ENCODE measurements around the gene UIMC1. TPM values are rescaled to one million over a fixed set of nuclear protein-coding genes. Genes with fewer than 3 reads are reported as not detected.

Gene UIMC1
- total RNA-seq, 1 experiment from 2014 or later: 38.4 TPM

GRCh38 chr5:176865964-176866363 lies 140.6 kb downstream of the UIMC1 start:
- ChIA-PET CTCF (no interaction called here), POLR2A (no interaction called here), RAD21 (ENCODE audit: low non-redundant PET in 1 of 2, low total read pairs in 2 of 2, uncharacterized antibody in 2 of 2, unreplicated experiment in 2 of 2) (no interaction called here)
- no peaks in the 10 kb centered on the region for H3K9me3 ChIP-seq (ENCODE audit: control insufficient read depth in 1 of 2, insufficient read depth in 1 of 2, low read depth in 1 of 2, low read length in 2 of 2)
- no peak for TF ChIP-seq JUND (IDR thresholded peaks at IDR 0.05)
- TF ChIP-seq, protein P1, sequence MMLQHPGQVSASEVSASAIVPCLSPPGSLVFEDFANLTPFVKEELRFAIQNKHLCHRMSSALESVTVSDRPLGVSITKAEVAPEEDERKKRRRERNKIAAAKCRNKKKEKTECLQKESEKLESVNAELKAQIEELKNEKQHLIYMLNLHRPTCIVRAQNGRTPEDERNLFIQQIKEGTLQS (IDR thresholded peaks at IDR 0.05): no peak
- no peak for TF ChIP-seq EZH2phosphoT487 (IDR thresholded peaks at IDR 0.05; ENCODE audit: borderline replicate concordance)
- no peak for TF ChIP-seq FOSL1 (IDR thresholded peaks at IDR 0.05; ENCODE audit: low read depth)
- TF ChIP-seq CBX3 (IDR thresholded peaks at IDR 0.05; ENCODE audit: low read depth): no peak
- TF ChIP-seq, protein P2, sequence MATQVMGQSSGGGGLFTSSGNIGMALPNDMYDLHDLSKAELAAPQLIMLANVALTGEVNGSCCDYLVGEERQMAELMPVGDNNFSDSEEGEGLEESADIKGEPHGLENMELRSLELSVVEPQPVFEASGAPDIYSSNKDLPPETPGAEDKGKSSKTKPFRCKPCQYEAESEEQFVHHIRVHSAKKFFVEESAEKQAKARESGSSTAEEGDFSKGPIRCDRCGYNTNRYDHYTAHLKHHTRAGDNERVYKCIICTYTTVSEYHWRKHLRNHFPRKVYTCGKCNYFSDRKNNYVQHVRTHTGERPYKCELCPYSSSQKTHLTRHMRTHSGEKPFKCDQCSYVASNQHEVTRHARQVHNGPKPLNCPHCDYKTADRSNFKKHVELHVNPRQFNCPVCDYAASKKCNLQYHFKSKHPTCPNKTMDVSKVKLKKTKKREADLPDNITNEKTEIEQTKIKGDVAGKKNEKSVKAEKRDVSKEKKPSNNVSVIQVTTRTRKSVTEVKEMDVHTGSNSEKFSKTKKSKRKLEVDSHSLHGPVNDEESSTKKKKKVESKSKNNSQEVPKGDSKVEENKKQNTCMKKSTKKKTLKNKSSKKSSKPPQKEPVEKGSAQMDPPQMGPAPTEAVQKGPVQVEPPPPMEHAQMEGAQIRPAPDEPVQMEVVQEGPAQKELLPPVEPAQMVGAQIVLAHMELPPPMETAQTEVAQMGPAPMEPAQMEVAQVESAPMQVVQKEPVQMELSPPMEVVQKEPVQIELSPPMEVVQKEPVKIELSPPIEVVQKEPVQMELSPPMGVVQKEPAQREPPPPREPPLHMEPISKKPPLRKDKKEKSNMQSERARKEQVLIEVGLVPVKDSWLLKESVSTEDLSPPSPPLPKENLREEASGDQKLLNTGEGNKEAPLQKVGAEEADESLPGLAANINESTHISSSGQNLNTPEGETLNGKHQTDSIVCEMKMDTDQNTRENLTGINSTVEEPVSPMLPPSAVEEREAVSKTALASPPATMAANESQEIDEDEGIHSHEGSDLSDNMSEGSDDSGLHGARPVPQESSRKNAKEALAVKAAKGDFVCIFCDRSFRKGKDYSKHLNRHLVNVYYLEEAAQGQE (IDR thresholded peaks at IDR 0.05; ENCODE audit: low read depth): no peak
- H3K27me3 ChIP-seq (ENCODE audit: insufficient read depth, low read length): no peaks in the 10 kb centered on the region
- H3K4me3 ChIP-seq (replicated peaks in 1 of 2; ENCODE audit: low read depth in 1 of 2, low read length in 2 of 2): no peak overlapping the region
- no peaks in the 10 kb centered on the region for H3K9me2 ChIP-seq (ENCODE audit: insufficient read depth)
- H3K4me2 ChIP-seq (ENCODE audit: low read length): no peak overlapping the region
- no peak overlapping the region for H3K27ac ChIP-seq (ENCODE audit: low read depth, low read length)
- no peaks in the 10 kb centered on the region for H3K79me2 ChIP-seq (ENCODE audit: insufficient read depth, low read length)
- H2AFZ ChIP-seq (ENCODE audit: low read depth, low read length, poor library complexity, severe bottlenecking): no peak overlapping the region
- no peaks in the 10 kb centered on the region for H3K36me3 ChIP-seq (ENCODE audit: control insufficient read depth in 1 of 2, insufficient read depth in 2 of 2, low read length in 2 of 2)
- H3K9ac ChIP-seq (ENCODE audit: low read length): no peak overlapping the region
- DNase-seq (ENCODE audit: low read depth, low spot score): no peak
- ATAC-seq: no peak
- H4K20me1 ChIP-seq (ENCODE audit: insufficient read depth): no peaks in the 10 kb centered on the region
- intact Hi-C loops (cut with micrococcal nuclease): no loop called here
- no TSS peak for BruUV-seq (replicated peaks)
- no peaks in the 10 kb centered on the region for H3K4me1 ChIP-seq (ENCODE audit: control insufficient read depth in 1 of 2, insufficient read depth in 2 of 2, low read length in 2 of 2)

GRCh38 chr5:176864755-176865154 lies 141.8 kb downstream of the UIMC1 start:
- Histone ChIP-seq H3K9me2 (ENCODE audit: insufficient read depth) (no peaks in the 10 kb centered on the region), H3K27ac (ENCODE audit: low read depth, low read length) (no peak overlapping the region), H3K4me3 (replicated peaks in 1 of 2; ENCODE audit: low read depth in 1 of 2, low read length in 2 of 2) (no peak overlapping the region), H3K79me2 (ENCODE audit: insufficient read depth, low read length) (no peaks in the 10 kb centered on the region), H2AFZ (ENCODE audit: low read depth, low read length, poor library complexity, severe bottlenecking) (no peak overlapping the region), H3K9ac (ENCODE audit: low read length) (no peak overlapping the region), H3K9me3 (ENCODE audit: control insufficient read depth in 1 of 2, insufficient read depth in 1 of 2, low read depth in 1 of 2, low read length in 2 of 2) (no peaks in the 10 kb centered on the region), H3K36me3 (ENCODE audit: control insufficient read depth in 1 of 2, insufficient read depth in 2 of 2, low read length in 2 of 2) (no peaks in the 10 kb centered on the region), H3K4me2 (ENCODE audit: low read length) (no peak overlapping the region), H3K27me3 (ENCODE audit: insufficient read depth, low read length) (no peaks in the 10 kb centered on the region), H3K4me1 (ENCODE audit: control insufficient read depth in 1 of 2, insufficient read depth in 2 of 2, low read length in 2 of 2) (no peaks in the 10 kb centered on the region), H4K20me1 (ENCODE audit: insufficient read depth) (no peaks in the 10 kb centered on the region)
- RAD21 ChIA-PET (ENCODE audit: low non-redundant PET in 1 of 2, low total read pairs in 2 of 2, uncharacterized antibody in 2 of 2, unreplicated experiment in 2 of 2): no interaction called here
- POLR2A ChIA-PET: no interaction called here
- BruUV-seq (replicated peaks): no TSS peak
- DNase-seq (ENCODE audit: low read depth, low spot score): no peak
- no peak for ATAC-seq
- CTCF ChIA-PET: no interaction called here
- intact Hi-C loops (cut with micrococcal nuclease): no loop called here
- TF ChIP-seq YY1 (IDR thresholded peaks at IDR 0.05; ENCODE audit: extremely low read depth, insufficient replicate concordance, low read depth, low read length) (no peak), ZBTB33 (IDR thresholded peaks at IDR 0.05; ENCODE audit: extremely low read depth, insufficient replicate concordance, low read length) (no peak), SRF (IDR thresholded peaks at IDR 0.05; ENCODE audit: low read depth) (no peak), MAX (IDR thresholded peaks at IDR 0.05) (no peak), ZFX (IDR thresholded peaks at IDR 0.05) (no peak), ZNF274 (IDR thresholded peaks at IDR 0.05; ENCODE audit: low read depth, low read length) (no peak)

Measured in HCT116 (cell line).